Adrenal gland (tissue), 5 donors: ENCODE data around the gene ZP1.

Experiments
- CTCF ChIP-seq, 6 experiments: fragments of 450-650 bp in 4 of 6; fragments of 200-600 bp in 2 of 6; sonication (generic) in 1 of 6; IDR thresholded peaks; 1 replicate in 5 of 6; 2 replicates in 1 of 6; pipeline versions ENCODE4 v1.5.1 to v1.8.0; 2016 to 2021; ENCODE audit warnings: antibody characterized with exemption in 6 of 6, mild to moderate bottlenecking in 2 of 6, moderate library complexity in 1 of 6
- POLR2A ChIP-seq, 2 donors: fragments of 450-650 bp; IDR thresholded peaks; one replicate each; pipeline ENCODE4 v1.6.1; 2017; ENCODE audit warnings: antibody characterized with exemption in 2 of 2, mild to moderate bottlenecking in 2 of 2, moderate library complexity in 1 of 2
- donor health status: DM: no; HTN: no; CAD: no.

- TF ChIP-seq POLR2A (IDR thresholded peaks at IDR 0.05) (no peak), CTCF (IDR thresholded peaks at IDR 0.05) (peak in 3 of 6 experiments; percentile 22 to 33 (median 32))
Observed at GRCh38 chr11:60871378-60872061, 4.2 kb downstream of the ZP1 start.
